GM13976 (cell line): ENCODE measurements around the gene KDM1B.

Source experiments
- DNase-seq: peaks from one replicate; pipeline ENCODE4 v3.0.0; 2012; ENCODE audit warnings: low spot score
- CTCF ChIP-seq: IDR thresholded peaks from 2 replicates; pipeline ENCODE4 v1.5.1; 2012; ENCODE audit warnings: borderline replicate concordance, mild to moderate bottlenecking; ENCODE audit not compliant: insufficient read depth; ENCODE audit errors: extremely low read depth, missing control alignments, control extremely low read depth
- in situ Hi-C: fragments of 300-500 bp; cut with MboI; formaldehyde crosslinking; loops from one replicate; pipeline ENCODE4 v1.12.0; 2022; ENCODE audit warnings: low sequenced_read_pairs, mixed read lengths, inconsistent platforms; ENCODE audit not compliant: unreplicated experiment

Gene KDM1B

DNA sequence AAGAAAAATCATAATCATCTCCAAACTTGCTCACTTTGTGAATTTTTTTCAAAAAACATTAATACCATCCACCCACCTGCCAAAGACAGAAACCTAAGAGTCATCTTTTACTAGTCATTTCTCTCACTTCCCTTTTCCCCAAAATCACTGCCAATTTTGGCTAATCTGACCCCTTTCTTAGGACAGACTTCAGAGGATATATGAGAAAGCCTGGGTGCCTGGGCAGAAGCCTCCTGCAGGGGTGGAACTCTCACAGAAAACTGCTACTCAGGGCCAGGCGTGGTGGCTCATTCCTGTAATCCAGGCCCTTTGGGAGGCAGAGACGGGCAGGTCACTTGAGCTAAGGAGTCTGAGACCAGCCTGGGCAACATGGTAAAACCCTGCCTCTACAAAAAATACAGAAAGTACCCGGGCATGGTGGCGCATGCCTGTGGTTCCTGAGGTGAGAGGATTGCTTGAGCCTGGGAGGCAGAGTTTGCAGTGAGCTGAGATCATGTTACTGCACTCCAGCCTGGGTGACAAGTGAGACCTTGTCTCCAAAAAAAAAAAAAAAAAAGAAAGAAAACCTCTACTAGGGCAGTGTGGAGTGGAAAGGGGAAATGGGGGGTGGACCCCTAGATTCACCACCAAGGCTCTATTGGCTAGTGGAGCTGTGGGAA, 105.4 kb downstream of the KDM1B start:
- DNase-seq: peak; percentile 48
- in situ Hi-C loops: no loop called here

DNA sequence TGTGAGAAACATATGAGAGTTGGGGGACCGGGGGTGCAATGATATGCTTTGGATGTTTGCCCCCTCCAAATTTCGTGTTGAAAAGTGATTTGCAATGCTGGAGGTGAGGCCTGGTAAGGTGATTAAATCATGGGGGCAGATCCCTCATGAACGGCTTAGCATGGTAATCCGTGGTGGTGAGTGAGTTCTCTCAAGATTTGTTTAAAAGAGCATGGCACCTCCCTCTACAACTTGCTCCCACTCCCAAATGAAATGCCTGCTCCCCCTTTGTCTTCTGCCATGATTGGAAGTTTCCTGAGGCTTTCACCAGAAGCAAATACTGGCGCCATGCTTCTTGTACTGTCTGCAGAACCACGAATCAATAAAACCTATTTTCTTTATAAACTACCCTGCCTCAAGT, 106.7 kb downstream of the KDM1B start:
- DNase-seq: no peak
- in situ Hi-C loops: no loop called here
- no peak for TF ChIP-seq CTCF

More for the DNA sequence above, 105.4 kb downstream of the KDM1B start:
- no peak for TF ChIP-seq CTCF

DNA sequence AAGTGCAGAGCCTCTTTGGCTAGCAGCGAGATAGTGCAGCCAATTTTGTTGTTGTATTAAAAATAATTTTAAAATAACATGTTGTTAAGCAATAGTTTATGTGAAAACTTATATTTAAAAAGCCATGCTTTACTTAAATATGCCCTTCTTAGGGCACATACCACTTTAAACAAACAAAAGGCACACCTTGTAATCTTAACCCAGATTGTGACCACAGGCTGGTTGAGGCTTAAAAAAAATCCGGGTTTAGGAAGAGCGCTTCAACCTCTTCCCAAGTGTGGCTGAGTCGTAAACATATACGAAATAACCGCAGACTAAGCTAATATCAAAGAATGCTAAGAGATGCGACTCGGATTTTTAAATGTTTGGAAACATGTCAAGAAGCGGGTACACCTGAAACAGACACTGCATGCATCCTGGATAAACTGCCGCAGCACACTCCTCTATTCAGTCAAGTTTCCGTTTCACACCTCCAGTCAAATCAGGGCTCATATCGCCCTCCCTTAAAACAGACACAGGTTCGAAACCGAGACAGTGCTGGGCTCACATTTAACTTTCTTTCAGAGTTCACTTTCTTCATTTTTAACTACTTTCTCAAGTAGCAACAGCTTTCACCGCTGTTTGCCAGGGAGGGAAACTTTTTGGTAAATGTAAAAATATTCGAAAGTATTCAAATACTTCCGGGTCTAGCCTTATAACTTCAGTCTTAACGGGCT, 107.6 kb downstream of the KDM1B start:
- in situ Hi-C loops: no loop called here
- TF ChIP-seq CTCF: no peak
- DNase-seq: peak; percentile 74

DNA sequence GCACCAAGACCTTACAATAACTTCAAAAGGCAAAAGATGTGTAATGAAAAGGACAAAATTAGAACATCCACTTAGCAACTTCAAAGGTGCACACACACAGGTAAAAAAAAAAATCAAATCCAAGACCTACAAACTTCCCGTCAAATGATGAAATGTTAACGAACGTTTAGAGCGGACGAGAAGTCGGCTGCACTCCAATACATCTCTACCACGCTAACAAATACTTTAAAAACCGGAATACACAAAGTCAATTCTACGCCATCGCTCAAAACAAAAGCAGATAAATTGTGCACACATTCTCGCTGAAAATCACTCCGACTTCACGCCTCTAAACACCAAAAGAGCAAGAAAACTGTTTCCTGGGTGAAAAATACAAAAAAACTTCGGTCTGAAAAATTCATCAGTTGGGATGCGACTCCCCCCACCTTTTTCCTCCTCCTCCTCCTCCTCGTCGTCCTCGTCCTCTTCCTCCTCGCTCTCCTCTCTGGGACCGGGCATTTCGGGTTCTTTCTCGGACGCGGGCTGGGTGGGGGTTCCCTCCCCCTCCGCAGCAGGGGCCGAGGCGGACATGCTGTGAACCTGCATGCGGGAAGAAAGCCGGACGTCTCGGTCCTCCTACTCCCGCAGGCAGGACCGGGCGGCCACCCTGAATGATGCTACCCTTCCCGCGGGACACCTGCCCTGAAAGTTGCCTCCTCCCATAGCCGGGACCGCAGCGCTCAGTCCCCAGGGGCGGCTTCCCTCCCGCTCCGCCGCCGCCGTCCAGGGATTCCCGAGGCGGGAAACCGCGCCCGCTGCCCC, 108.4 kb downstream of the KDM1B start:
- in situ Hi-C loops: no loop called here
- DNase-seq: no peak
- TF ChIP-seq CTCF: no peak

- TF ChIP-seq CTCF: peak; percentile 70
- in situ Hi-C loops: no loop called here
- DNase-seq: peak; percentile 85
Measured at GRCh38 chr6:18264219-18264922, 109.1 kb downstream of the KDM1B start, which contains the start of gene DEK. Gene DEK, minus strand, starts transcription at chr6:18264530. Its CDS starts 543 bp downstream, at chr6:18263987.

DNA sequence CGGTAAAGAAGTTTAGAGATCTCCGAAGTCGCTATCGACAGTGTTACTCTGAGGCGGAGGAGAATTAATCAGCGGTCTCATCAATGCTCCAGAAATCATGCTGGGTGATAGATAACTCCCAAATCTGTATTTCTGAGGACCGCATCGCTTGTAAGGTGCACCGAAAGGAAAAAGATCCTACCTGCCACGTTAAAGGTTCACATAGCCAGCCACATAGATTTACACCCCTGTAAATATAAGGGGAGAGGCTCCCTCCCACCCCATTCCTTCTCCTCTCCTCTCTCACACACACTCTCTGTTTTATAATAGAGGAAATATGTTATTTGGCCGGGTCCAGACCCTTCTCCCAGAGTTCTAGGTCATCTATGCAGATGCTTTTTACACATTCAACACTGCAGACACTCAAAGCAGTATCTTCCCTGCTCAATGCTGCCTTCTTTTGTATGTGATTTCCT, 109.7 kb downstream of the KDM1B start:
- in situ Hi-C loops: no loop called here
- DNase-seq: peak; percentile 22
- TF ChIP-seq CTCF: no peak
